SK-N-MC (cell line): ENCODE results near the gene PMM1.

Source experiments
- EZH2 ChIP-seq: fragments of 200-600 bp; sonication (generic); IDR thresholded peaks from one replicate; pipeline ENCODE4 v1.6.1; 2017; ENCODE audit warnings: antibody characterized with exemption
- FOXP2 ChIP-seq: optimal IDR thresholded peaks from 2 replicates; pipeline ENCODE3; 2011; ENCODE audit warnings: mild to moderate bottlenecking, moderate library complexity; ENCODE audit not compliant: insufficient read depth; ENCODE audit errors: extremely low read length, control extremely low read depth
- POLR2AphosphoS5 ChIP-seq: IDR thresholded peaks from 2 replicates; pipeline ENCODE4 v1.6.1; 2012; ENCODE audit warnings: mild to moderate bottlenecking, low read depth, low read length, borderline replicate concordance

GRCh38 chr22:41612603-41613306 lies 23.1 kb upstream of the PMM1 start:
- no peak for TF ChIP-seq POLR2AphosphoS5
- no peak for TF ChIP-seq EZH2
- no peak for TF ChIP-seq FOXP2
